GM20000 (cell line): ENCODE data around the gene PKP3.

ENCODE experiments used
- DNase-seq: peaks from one replicate; pipeline ENCODE4 v3.0.0; 2012; ENCODE audit warnings: low spot score
- TF ChIP-seq, protein P1 (sequence below): IDR thresholded peaks from 2 replicates; pipeline ENCODE4 v1.5.1; 2012; ENCODE audit warnings: mild to moderate bottlenecking, control low read depth; ENCODE audit errors: extremely low read depth, missing control alignments

The PKP3 gene

GRCh38 chr11:416051-416756 is 22.2 kb downstream of the PKP3 start:
- no peak for DNase-seq
- TF ChIP-seq, protein P1, sequence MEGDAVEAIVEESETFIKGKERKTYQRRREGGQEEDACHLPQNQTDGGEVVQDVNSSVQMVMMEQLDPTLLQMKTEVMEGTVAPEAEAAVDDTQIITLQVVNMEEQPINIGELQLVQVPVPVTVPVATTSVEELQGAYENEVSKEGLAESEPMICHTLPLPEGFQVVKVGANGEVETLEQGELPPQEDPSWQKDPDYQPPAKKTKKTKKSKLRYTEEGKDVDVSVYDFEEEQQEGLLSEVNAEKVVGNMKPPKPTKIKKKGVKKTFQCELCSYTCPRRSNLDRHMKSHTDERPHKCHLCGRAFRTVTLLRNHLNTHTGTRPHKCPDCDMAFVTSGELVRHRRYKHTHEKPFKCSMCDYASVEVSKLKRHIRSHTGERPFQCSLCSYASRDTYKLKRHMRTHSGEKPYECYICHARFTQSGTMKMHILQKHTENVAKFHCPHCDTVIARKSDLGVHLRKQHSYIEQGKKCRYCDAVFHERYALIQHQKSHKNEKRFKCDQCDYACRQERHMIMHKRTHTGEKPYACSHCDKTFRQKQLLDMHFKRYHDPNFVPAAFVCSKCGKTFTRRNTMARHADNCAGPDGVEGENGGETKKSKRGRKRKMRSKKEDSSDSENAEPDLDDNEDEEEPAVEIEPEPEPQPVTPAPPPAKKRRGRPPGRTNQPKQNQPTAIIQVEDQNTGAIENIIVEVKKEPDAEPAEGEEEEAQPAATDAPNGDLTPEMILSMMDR: no peak

DNA sequence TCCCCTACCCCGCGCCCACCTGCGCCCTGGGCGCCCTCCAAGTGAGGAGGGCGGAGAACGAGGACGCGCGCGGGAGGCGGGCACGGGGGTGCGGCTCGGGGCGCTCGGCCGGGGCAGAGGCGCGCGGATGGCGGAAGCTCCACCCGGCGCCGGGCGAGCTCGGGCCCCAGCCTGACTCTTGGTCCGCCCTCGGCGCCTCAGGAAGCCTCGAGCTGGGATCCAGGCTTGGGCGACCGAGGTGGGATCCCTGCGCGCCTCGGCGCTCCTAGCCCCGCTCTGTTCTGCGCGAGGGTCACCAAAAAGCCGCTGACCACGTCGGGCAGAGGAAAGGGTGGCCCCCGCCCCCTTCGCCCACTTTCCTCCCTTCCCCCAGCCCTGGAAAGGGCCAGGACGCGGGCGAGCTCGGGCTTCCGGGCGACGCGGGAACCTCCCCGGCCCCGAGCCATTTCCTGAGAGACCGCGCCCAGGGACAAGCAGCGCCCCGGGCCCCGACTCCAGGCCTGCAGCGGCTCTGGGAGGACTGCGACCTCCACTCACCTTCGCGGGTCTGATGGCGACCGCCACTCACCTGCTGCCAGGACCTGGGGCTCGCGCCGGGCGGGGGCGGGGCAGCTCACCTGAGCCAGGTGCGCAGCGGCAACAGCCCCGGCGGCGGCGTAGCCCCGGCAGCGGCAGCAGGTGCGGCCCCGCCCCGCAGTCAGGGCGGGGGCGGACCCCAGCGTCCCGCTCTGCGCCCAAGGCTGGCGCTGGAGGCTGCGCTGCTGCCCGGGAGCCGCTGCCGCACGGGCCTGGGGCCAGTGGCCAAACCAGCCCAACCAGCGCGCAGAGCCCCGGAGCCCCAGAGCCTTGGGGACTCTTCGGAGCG is 23.0 kb downstream of the PKP3 start:
- peak; percentile 70 for DNase-seq

GRCh38 chr11:417652-418342 is 23.8 kb downstream of the PKP3 start:
- TF ChIP-seq, protein P1: no peak
- DNase-seq: no peak

More for the DNA sequence above, 23.0 kb downstream of the PKP3 start:
- TF ChIP-seq, protein P1: no peak

- TF ChIP-seq, protein P1: no peak
These were observed 24.6 kb downstream of the PKP3 start for GRCh38 chr11:418343-419247.

GRCh38 chr11:419248-420005 is 25.4 kb downstream of the PKP3 start:
- DNase-seq: no peak
- TF ChIP-seq, protein P1: no peak

More at GRCh38 chr11:418343-419247, 24.6 kb downstream of the PKP3 start:
- DNase-seq: no peak
